Astrocyte of the spinal cord (primary cell): ENCODE measurements around the gene HYAL3.
"Not testable (repeated sequence)": the region's sequence is repeated elsewhere in the genome, so short reads cannot be mapped to it uniquely, and the experiment has no call there.

Experiments
- DNase-seq: peaks from one replicate; pipeline ENCODE4 v3.0.0; 2011; ENCODE audit warnings: low read depth, low spot score
- H3K4me3 ChIP-seq: 2 replicates; pipeline ENCODE4 v1.5.1; 2011; ENCODE audit warnings: low read depth, mild to moderate bottlenecking, low read length, moderate library complexity
- CTCF ChIP-seq: IDR thresholded peaks from 2 replicates; pipeline ENCODE4 v1.5.1; 2012; ENCODE audit warnings: low read depth, mild to moderate bottlenecking, low read length, inconsistent platforms
- in situ Hi-C: cut with HindIII; loops from 2 replicates; pipeline ENCODE4 v1.10.0; 2017; ENCODE audit warnings: low sequenced_read_pairs

HYAL3 gene

GRCh38 chr3:50265571-50265970 lies 33.6 kb downstream of the HYAL3 start:
- no peak for DNase-seq
- no peak overlapping the region for H3K4me3 ChIP-seq
- no peak for TF ChIP-seq CTCF
- in situ Hi-C loops, result no loop called here

GRCh38 chr3:50264964-50265485 lies 34.2 kb downstream of the HYAL3 start:
- H3K4me3 ChIP-seq, result no peak overlapping the region
- in situ Hi-C loops, result no loop called here
- no peak for TF ChIP-seq CTCF
- no peak for DNase-seq

GRCh38 chr3:50264383-50264963 lies 34.7 kb downstream of the HYAL3 start:
- no peak overlapping the region for H3K4me3 ChIP-seq
- peak; percentile 98 for DNase-seq
- in situ Hi-C loops, result no loop called here
- no peak for TF ChIP-seq CTCF

GRCh38 chr3:50263478-50264382 lies 35.5 kb downstream of the HYAL3 start:
- DNase-seq, result no peak
- TF ChIP-seq CTCF, result no peak
- in situ Hi-C loops, result no loop called here
- H3K4me3 ChIP-seq, result no peak overlapping the region

GRCh38 chr3:50262778-50263177 lies 36.4 kb downstream of the HYAL3 start:
- no peak for TF ChIP-seq CTCF
- in situ Hi-C loops, result no loop called here
- no peak for DNase-seq
- no peak overlapping the region for H3K4me3 ChIP-seq

GRCh38 chr3:50262200-50262599 lies 37.0 kb downstream of the HYAL3 start:
- DNase-seq, in situ Hi-C loops, H3K4me3 ChIP-seq: not testable (repeated sequence)

- H3K4me3 ChIP-seq, result no peak overlapping the region
- in situ Hi-C loops, result no loop called here
- TF ChIP-seq CTCF, result no peak
- DNase-seq, result no peak
Observed at GRCh38 chr3:50261505-50261904, 37.7 kb downstream of the HYAL3 start.
